HepG2 (cell line): ENCODE measurements around the gene COX7A1. TPM values are rescaled to one million over a fixed set of nuclear protein-coding genes. Genes with fewer than 3 reads are reported as not detected.
A peak's percentile ranks its signal among the peaks of the same experiment; 100 is the strongest.
"Not testable (repeated sequence)": the region's sequence is repeated elsewhere in the genome, so short reads cannot be mapped to it uniquely, and the experiment has no call there.

Experiments
- ATAC-seq: fragments of 200-7000 bp; cut with Tn5 transposase; 3 replicates; pipeline ENCODE4 v1.9.1; 2020; ENCODE audit warnings: mild to moderate bottlenecking, moderate library complexity
- BruUV-seq: library from RNA; stranded (reverse); fragments of 400-500 nt; replicated peaks from 2 replicates; lab custom pipeline; 2021; lab: Mats Ljungman, UMichigan
- CTCF ChIA-PET: fragments of 300-600 bp; formaldehyde crosslinking; extraction: SDS; loops from one replicate; lab custom pipeline; 2021; ENCODE audit warnings: low total read pairs, inconsistent platforms, low intra/inter-chr PET ratio; lab: Yijun Ruan, JAX
- POLR2A ChIA-PET: fragments of 350-600 bp; sonication (Branson Sonifier 250); formaldehyde crosslinking; loops from one replicate; lab custom pipeline; 2020; ENCODE audit warnings: antibody characterized with exemption, inconsistent platforms; lab: Yijun Ruan, JAX
- DNase-seq: peaks from one replicate; pipeline ENCODE4 v3.0.0-alpha.2; 2015; ENCODE audit warnings: low spot score
- FAIRE-seq: peaks from 3 replicates; lab custom pipeline; 2011; peaks lifted over from hg19 to GRCh38; lab: Jason Lieb, UNC
- H2AFZ ChIP-seq: one replicate; pipeline ENCODE4 v1.6.1; 2011; ENCODE audit warnings: low read length, inconsistent platforms
- H3K27ac ChIP-seq: fragments of 300-600 bp; 3 replicates; pipeline ENCODE4 v1.8.0; 2011; ENCODE audit warnings: mixed run types, mild to moderate bottlenecking, mixed read lengths, low read length, inconsistent platforms; ENCODE audit not compliant: insufficient read depth; ENCODE audit errors: extremely low read length
- H3K27me3 ChIP-seq, 2 experiments: fragments of 200-600 bp in 1 of 2; 2 replicates in 1 of 2; 3 replicates in 1 of 2; pipeline versions ENCODE4 v1.6.0 to v1.8.0; 2011; ENCODE audit warnings: low read length in 2 of 2, mild to moderate bottlenecking in 2 of 2, moderate library complexity in 2 of 2, inconsistent platforms in 1 of 2; ENCODE audit not compliant: insufficient read depth in 2 of 2, control insufficient read depth in 1 of 2
- H3K36me3 ChIP-seq, 2 experiments: fragments of 200-600 bp in 1 of 2; replicated peaks in 1 of 2; 2 replicates in 1 of 2; 3 replicates in 1 of 2; pipeline versions ENCODE4 v1.5.1 to v1.8.0; 2011; ENCODE audit warnings: low read length in 2 of 2, inconsistent platforms in 1 of 2; ENCODE audit not compliant: insufficient read depth in 2 of 2, control insufficient read depth in 1 of 2
- H3K4me1 ChIP-seq: 2 replicates; pipeline ENCODE4 v1.5.1; 2012; ENCODE audit warnings: low read length, inconsistent platforms; ENCODE audit not compliant: insufficient read depth
- H3K4me2 ChIP-seq: 2 replicates; pipeline ENCODE4 v1.6.0; 2011; ENCODE audit warnings: low read depth, low read length, inconsistent platforms
- H3K4me3 ChIP-seq, 3 experiments: fragments of 200-600 bp in 1 of 3; sonication (generic), shearing (Covaris generic) in 1 of 3; replicated peaks in 1 of 3; 2 replicates each; pipeline ENCODE4 v1.5.1; 2011 to 2016; ENCODE audit warnings: low read length in 3 of 3, inconsistent platforms in 2 of 3, low read depth in 2 of 3, mild to moderate bottlenecking in 2 of 3, control low read depth in 1 of 3, mixed read lengths in 1 of 3; ENCODE audit not compliant: insufficient read depth in 1 of 3
- H3K79me2 ChIP-seq: one replicate; pipeline ENCODE4 v1.6.1; 2011; ENCODE audit warnings: low read length, inconsistent platforms; ENCODE audit not compliant: insufficient read depth
- H3K9ac ChIP-seq: 2 replicates; pipeline ENCODE4 v1.6.0; 2011; ENCODE audit warnings: mild to moderate bottlenecking, low read depth, low read length, inconsistent platforms; ENCODE audit not compliant: insufficient read depth
- H3K9me3 ChIP-seq: 2 replicates; pipeline ENCODE4 v1.5.1; 2012; ENCODE audit warnings: mild to moderate bottlenecking, low read length
- H4K20me1 ChIP-seq: 2 replicates; pipeline ENCODE4 v1.6.0; 2011; ENCODE audit warnings: inconsistent platforms, mild to moderate bottlenecking, low read length, moderate library complexity; ENCODE audit not compliant: insufficient read depth
- HNRNPL ChIP-seq: fragments of 200-400 bp; formaldehyde crosslinking; IDR thresholded peaks from 2 replicates; pipeline ENCODE4 v1.6.1; 2017; ENCODE audit warnings: mild to moderate bottlenecking, low read depth, low read length
- ZBTB2 ChIP-seq: sonication (generic); formaldehyde crosslinking; IDR thresholded peaks from 2 replicates; pipeline ENCODE4 v1.8.0; 2022; ENCODE audit warnings: low read depth, missing genetic modification reagents
- ZNF768 ChIP-seq: sonication (generic); formaldehyde crosslinking; IDR thresholded peaks from 2 replicates; pipeline ENCODE4 v1.4.0; 2020; ENCODE audit warnings: missing genetic modification reagents
- WGBS: methylation state at CpG from one replicate; pipeline ENCODE4 v1.1.6; 2017; ENCODE audit warnings: low lambda C conversion rate; 5-methylcytosine and 5-hydroxymethylcytosine counted together
- in situ Hi-C: cut with HindIII; loops from 2 replicates; pipeline ENCODE4 v1.10.0; 2017; ENCODE audit warnings: low pct_unique_long_range_greater_than_20kb; ENCODE audit not compliant: extremely low pct_ligation_motif_present
- intact Hi-C: fragments of 100-400 bp; cut with micrococcal nuclease; formaldehyde crosslinking; loops from one replicate; pipeline ENCODE4 v1.10.0; 2022; ENCODE audit not compliant: unreplicated experiment
- polyA plus RNA-seq, 8 experiments: library from polyadenylated mRNA; depleted of rRNA in 3 of 8; stranded (reverse) in 7 of 8; unstranded in 1 of 8; fragments of >200 nt; fragmentation: Illumina TruSeq in 4 of 8; extraction: Trizol in 4 of 8; gene quantifications; 2 replicates each; pipeline versions ENCODE4 v1.2.1 to v1.2.3, GENCODE V29; 2011 to 2016; ENCODE audit warnings: low read depth in 4 of 8, missing spikeins in 1 of 8, mixed read lengths in 1 of 8; ENCODE audit not compliant: insufficient read depth in 1 of 8
- total RNA-seq, 5 experiments: library from RNA; depleted of rRNA; stranded (reverse); fragments of >200 nt; fragmentation: Illumina TruSeq; extraction: Trizol; gene quantifications; 2 replicates each; pipeline ENCODE4 v1.2.3, GENCODE V29; 2016; ENCODE audit warnings: low read depth in 1 of 5
- TF ChIP-seq, protein P1 (sequence below): sonication (generic); formaldehyde crosslinking; IDR thresholded peaks from 2 replicates; pipeline ENCODE4 v1.5.0; 2020; ENCODE audit warnings: mild to moderate bottlenecking, missing genetic modification reagents

Gene COX7A1
- total and polyA plus RNA-seq, 2 of the 13 experiments (the other 11 are each of a cell fraction or from before 2014, with no cell fraction given): not detected

GRCh38 chr19:36136964-36137686, 15.1 kb downstream of the COX7A1 start (continued):
- TF ChIP-seq ZBTB2 (no peak), HNRNPL (0 out of 2 replicates have a peak, but pooled peaks have one; percentile 47)

- H3K36me3 ChIP-seq, H3K9me3 ChIP-seq, H3K9ac ChIP-seq, H4K20me1 ChIP-seq, BruUV-seq, CTCF ChIA-PET, H3K27me3 ChIP-seq, H2AFZ ChIP-seq, in situ Hi-C loops, intact Hi-C loops, H3K79me2 ChIP-seq, ATAC-seq, DNase-seq, H3K4me2 ChIP-seq, H3K4me3 ChIP-seq, H3K27ac ChIP-seq, FAIRE-seq: not testable (repeated sequence)
- 60% methylated on average over 1 of the region's 4 CpGs for WGBS
- TF ChIP-seq, protein P1, sequence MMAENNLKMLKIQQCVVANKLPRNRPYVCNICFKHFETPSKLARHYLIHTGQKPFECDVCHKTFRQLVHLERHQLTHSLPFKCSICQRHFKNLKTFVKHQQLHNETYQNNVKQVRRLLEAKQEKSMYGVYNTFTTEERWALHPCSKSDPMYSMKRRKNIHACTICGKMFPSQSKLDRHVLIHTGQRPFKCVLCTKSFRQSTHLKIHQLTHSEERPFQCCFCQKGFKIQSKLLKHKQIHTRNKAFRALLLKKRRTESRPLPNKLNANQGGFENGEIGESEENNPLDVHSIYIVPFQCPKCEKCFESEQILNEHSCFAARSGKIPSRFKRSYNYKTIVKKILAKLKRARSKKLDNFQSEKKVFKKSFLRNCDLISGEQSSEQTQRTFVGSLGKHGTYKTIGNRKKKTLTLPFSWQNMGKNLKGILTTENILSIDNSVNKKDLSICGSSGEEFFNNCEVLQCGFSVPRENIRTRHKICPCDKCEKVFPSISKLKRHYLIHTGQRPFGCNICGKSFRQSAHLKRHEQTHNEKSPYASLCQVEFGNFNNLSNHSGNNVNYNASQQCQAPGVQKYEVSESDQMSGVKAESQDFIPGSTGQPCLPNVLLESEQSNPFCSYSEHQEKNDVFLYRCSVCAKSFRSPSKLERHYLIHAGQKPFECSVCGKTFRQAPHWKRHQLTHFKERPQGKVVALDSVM: peak; percentile 64; the same call in 1 of the 2 replicates
- peak; percentile 77 for TF ChIP-seq ZNF768 (CRISPR knock-in tag)
- POLR2A ChIA-PET: interaction anchor here (2.4 kb wide), 1 partner anchor 14 kb away, joined by 9 read pairs; no protein-coding TSS in a partner anchor
- H3K4me1 ChIP-seq: peaks cover 40% of the 10 kb centered on the region
Observed at GRCh38 chr19:36134867-36135266, 17.4 kb downstream of the COX7A1 start.
